GM19328 (cell line): ENCODE data around the gene FBXL17.

Source experiments
- ATAC-seq: cut with Tn5 transposase; IDR thresholded peaks from one replicate; pipeline ENCODE4 v1.9.1; 2021; ENCODE audit warnings: mild to moderate bottlenecking, moderate library complexity; ENCODE audit not compliant: unreplicated experiment

FBXL17 gene

DNA sequence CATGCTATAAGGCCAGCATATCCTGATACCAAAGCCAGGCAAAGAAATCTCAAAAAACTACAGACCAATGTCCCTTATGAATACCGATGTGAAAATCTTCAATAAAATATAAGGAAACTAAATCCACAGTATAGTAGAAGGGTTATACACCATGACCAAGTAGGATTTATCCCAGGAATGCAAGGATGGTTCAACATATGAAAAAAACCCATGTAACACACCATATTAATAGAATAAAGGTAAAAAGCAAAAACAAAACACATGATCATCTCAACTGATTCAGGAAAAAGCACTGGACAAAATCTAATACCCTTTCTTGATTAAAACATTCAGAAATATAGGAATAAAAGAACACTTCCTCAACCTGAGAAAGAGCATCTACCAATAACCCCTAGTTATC, 6.1 kb downstream of the FBXL17 start:
- ATAC-seq = no peak

DNA sequence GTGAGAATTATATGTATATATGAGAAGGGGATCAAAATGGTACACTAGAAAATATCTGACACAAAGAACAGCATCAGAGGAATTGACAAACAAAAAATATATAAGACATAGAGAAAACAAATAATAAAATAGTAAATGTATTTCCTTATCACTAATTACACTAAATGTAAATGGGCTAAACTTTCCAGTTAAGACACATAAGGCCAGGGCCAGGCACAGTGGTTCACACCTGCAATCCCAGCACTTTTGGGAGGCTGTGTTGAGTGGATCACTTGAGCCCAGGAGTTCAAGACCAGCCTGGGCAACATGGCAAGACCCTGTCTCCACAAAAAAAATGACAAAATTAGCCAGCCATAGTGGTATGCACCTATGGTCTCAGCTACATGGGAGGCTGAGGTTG, 8.5 kb downstream of the FBXL17 start:
- ATAC-seq = no peak

DNA sequence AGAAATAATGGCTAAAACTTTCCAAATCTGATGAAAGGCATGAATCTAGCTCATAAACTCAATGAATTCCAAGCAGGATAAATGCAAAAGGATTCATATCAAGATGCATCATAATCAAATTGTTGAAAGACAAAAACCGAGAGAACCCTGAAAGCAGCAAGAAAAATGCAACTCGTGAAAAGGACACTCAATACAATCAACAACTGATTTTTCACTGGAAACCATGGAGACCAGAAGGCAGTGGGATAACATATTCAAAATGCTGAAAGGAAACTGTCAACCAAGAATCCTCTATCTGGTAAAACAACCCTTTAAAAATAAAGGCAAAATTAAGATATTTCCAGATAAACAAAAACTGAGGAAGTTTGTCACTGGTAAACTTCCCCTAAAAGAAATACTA, 9.5 kb downstream of the FBXL17 start:
- no peak for ATAC-seq

DNA sequence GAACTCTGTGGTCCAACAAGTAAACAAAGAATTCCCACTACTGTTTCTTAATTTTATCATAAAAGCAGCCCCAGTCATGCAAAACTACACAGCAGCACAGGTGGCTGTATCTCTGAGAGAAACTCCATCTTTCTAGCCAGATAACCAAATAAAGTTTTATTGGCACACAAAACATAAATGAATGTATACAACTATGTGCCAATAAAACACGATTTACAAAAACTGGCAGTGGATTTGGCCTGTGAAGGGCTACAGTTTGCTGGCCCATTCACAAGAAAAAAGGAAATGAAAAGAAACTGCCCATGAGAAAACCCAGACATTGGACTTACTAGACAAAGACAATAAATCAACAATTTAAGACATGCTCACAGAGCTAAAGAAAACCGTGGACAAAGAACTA, 10.6 kb downstream of the FBXL17 start:
- ATAC-seq = no peak

DNA sequence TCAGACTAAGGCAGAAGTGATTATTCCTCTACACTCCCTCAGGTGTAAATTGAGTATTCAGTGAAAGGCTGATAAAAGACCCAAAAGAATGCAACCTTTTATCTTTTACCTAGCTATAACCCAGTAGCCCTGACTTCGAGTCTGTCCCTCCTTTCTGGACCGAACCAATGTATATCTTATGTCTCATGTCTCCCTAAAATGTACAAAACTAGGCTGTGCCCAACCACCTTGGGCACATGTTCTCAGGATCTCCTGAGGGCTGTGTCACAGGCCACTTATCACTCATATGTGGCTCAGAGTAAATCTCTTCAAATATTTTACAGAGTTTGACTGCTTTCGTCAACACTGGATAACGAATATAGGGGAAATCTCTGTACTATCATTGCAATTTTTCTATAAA, 12.7 kb downstream of the FBXL17 start:
- ATAC-seq = no peak

DNA sequence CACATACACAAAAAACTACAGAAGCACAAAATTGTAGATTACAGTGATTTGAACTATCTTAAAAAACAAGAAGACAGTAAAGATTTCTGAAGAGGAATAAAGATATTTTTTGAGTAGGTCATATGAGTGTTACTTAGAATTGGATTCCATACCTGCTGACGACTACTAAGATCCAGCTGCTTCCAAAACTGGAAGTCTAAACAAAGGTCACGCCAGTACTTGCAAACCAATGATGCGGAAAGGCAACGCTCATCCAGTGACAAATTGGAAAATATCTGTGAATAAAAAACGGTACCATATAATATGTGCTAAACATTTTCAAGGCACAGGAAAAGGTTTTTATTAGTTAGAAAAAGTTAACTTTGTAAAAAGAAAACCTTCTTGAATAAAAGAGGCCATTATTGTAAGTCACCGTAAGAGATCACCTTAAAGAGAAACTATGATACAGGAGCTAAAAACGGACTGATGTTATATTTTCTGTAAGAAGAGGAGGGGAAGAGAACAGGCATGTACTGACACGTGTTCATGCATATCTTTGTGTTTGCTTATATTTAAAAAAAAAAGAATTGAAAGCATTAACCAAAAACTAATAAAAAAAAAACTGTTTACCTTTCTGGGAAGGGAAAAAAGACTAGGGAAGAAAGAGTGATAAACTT, 14.1 kb downstream of the FBXL17 start:
- no peak for ATAC-seq

DNA sequence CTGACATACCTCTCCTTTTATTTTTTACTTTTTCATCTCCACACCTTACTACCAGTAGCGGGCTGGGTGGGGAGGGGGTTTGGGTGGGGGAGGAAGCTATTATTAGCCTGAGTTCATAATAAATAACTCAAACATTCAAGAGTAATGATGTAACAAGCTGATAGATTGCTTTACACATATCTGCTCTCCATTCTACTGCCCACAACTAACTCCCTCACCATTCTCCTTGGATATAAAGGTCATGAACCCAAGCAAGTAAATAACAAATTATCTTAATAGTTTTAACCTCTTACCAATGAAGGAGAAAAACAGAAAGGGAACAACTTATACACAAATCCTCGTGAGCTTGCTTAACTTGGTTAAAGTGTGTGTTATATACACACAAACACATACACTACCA, 15.4 kb downstream of the FBXL17 start:
- ATAC-seq = no peak

DNA sequence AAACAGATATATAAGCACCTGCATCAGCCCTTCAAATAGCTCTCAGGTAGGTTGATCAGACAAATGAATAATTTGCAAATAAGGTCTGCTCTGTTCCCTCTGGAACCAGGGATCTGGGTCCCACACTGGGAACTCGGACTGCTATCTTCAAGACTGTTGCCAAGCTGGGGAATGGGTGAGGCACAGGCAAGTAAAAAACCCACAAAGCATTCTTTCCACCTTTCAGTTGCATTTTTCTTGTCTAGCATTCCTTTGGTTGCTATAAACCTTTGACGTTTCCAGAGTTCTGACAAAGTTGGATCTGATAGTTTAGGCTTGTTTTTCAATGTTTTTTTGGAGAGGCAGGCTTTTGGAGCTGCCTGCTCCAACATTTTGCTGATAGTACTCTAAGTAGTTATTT, 20.1 kb downstream of the FBXL17 start:
- no peak for ATAC-seq

DNA sequence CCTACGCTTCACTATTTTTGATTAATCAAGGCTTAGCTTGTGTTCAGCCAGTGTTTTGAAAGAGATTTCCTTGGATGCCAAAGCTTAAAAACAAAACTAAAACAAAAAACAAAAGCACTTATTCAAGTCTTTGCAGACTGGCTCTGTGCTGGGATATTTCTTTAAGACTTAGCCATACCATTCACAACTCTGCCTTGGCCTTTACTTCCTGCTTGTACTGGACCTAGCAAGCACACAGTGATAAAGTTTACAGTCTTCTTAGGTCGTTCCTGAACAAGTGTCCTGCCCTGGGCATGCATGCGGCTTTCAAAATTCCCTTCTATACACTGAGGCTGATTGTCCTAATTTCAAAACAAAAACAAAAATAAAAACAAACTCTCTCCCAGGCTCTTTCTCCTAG, 20.7 kb downstream of the FBXL17 start:
- ATAC-seq = no peak

DNA sequence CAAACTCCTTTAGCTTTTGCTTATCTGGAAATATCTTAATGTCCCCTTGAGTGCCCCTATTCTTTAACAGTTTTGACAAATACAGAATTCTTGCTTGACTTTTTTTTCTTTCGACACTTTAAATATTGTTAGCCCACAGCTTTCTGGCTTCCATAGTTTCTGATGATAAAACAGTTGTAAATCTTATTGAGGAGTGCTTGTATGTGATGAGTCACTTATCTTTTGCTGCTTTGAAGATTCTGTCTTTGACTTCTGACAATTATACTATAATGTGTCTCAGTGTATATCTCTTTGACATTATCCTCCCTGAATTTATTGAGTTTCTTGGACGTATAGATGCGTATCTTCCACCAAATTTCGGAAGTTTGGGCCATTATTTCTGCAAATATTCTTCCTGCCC, 21.6 kb downstream of the FBXL17 start:
- no peak for ATAC-seq

DNA sequence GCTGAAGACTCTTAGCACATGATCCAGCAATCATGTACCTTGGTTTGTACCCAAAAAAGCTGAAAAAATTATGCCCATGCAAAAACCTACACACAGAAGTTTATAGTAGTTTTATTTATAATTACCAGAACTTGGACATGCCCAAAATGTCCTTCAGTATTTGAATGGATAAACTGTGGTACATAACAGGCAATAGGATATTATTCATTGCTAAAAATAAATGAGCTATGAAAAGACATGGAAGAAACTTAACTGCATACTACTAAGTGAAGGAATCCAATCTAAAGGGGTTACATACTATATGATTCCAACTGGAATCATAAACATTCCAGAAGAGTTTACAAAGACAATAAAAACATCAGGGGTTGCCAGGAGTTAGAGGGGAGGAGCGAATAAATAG, 25.6 kb downstream of the FBXL17 start:
- ATAC-seq = no peak

DNA sequence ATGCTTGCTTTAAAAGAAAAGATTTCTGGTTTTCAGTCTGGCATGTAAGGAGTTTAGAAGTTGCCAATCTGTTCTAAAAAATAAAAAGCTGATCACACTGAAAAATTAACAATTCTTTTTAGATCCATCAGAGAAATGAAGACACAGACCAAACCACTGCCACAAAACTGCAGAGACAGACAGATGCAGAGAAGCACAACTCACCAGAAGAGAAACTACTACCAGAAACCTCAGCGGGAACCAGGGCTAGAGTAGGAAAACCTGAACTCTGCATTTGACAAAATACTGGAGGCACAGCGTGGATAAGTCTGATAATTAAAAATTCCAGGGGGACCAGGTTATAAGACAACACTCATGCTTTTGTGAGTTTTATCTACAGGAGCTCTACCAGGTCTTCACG, 28.8 kb downstream of the FBXL17 start:
- no peak for ATAC-seq

DNA sequence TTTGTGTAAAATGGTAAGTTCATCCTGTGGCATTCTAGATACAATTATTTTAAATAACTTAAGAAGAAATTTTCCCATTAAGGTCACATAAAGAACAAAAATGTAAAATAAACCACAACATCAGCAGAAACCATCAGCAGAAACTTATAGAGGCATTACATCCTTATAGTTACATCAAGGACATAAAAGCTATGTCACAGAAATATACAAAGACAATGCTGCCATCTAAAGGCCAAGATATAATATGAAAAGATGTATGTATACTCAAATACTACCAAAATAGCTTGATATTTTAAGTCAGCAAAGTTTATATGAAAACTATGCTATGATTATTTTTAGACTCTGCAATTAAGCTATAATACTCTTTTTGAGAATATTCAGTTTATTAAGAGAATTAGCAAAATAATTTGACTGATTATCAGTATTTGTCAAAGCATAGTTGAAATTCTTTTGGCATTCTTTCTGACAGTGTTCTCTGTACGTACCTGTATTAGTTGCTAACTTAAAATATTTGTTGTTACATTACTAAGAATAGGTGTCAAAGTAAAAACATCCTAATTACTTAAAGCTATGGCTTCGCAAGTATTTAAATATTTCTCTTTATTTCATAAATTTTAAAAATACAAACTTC, 36.2 kb downstream of the FBXL17 start:
- ATAC-seq = peak; percentile 70

DNA sequence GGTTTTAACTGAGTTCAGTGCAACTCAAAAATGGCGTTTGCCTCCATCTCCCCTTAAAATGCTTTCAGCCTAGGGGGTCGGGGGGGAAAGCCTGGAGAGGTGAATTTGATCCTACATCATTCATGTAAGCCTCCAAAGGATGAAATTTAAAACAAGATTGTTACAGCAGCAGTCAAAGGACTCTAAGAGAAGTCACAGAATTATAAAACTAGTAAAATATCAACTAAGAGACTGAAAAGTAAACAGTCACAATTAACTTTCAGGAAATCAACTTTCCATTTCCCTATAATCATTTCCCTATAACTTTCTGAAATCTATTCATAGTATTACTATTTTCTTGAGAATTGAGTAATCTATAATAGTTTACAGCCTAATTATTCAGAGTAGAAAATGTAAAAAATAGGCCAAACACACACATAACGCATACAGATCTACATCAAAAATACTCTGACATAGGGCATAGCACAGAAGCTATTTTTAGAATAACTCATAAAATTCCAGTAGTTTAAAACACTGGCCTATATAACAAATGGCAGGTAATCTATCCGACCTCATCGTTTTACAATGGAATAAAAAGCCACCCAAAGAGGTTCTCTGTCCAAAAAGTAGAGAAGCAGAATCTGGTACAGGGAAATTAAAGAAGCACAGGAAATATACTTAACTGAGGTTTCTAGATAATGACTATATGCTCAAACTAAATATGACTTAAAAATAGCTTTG, 37.6 kb downstream of the FBXL17 start:
- ATAC-seq = no peak

DNA sequence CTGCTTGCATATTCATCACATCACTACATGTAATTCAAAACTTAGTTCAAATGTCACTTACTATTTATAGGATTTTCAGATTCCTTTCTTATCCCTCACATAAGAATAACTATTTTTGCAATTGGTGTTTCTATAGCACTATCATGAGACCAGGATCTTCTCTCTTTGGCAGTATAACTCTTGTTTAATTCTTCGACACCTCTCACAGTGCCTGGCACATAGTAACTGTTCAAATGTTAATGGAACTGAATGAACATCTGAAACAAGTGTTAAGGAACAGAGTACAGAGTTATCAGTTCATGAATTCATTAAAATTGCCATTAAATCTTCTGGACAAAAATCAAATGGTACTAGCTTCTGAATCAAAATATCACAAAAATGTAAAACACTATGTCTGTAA, 40.0 kb downstream of the FBXL17 start:
- ATAC-seq = no peak

DNA sequence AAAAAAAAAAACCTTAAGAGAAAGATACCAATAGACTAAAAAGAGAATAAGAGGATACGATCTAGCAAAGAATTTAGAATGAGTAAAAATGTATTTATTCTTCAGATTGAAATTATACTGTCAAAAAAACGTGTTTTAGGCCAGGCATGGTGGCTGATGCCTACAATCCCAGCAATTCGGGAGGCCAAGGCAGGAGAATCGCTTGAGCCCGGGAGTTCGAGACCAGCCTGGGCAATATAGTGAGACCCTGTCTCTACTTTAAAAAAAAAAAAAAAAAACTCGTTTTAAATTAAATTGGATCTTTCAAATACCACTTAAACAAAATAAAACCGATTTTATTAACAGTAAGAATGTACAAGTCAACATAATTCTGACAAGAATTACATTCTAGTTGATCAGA, 41.8 kb downstream of the FBXL17 start:
- ATAC-seq = no peak

DNA sequence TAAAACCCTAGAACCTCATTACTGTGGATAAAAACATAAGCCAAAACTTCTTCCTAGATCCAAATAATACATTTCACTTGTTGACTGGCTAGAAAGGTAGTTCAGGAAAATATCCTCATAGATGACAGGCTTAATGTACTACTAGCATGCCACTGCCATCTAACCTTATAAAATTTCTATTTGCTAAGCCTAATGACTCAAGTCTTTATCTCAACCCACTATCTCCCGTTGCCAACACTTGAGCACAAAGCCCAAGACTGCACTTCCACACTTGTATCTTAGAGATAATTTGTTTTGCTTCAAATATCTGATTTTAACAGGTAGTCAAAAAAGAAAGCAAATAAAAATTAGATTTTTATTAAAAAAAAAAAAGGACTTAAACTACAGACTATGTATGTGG, 42.7 kb downstream of the FBXL17 start:
- no peak for ATAC-seq

DNA sequence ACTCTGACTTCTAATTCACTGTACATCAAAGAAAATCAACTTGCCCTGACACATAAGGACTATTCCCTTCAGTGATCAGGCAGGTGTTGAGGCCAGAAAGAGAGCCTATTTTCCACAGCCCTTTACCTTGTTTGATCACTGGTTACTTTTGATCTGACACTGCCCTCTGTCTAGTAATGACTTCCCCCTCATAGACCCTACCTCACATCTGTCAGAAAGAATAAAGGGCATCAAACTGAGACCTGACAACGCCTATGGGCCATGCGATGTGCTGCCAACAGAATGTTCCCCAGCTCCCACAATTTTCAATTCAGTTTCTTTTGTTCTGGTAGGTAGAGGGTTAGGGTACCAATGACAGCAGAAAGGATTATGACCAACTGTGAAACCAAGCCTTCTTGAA, 47.7 kb downstream of the FBXL17 start:
- ATAC-seq = no peak

DNA sequence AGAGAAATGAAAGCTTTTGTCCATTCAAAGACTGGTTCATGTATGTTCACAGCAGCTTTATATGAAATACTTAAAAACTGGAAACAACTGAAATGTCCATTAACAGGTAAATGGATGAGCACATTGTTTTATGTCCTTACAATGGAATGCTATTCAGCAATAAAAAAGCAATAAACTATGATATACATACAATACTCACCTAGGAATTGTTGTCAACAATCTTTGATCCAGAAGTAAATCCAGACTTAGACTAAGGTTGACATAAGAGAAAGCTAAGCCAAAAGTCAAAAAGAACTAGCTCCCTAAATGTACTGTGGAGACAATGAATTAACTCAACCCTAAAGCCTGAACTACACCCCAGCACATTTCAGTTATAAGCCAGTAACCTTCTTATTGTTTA, 54.9 kb downstream of the FBXL17 start:
- ATAC-seq = no peak

DNA sequence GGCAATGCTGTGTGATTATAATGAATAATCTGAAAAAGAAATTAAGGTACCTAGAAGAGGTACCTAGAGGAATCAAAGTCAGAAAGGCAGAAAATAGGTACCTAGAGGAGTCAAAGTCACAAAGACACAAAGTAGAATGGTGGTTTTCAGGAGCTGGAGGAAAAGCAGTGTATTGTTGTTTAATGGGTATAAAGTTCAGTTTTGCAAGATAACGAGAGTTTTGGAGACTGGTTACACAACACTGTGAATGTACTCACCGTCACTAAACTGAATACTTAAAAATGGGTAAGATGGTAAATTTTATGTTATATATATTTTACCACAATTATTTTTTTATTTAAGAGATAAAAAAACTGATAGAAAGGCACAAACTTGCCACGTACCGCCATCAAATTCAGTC, 57.0 kb downstream of the FBXL17 start:
- no peak for ATAC-seq

DNA sequence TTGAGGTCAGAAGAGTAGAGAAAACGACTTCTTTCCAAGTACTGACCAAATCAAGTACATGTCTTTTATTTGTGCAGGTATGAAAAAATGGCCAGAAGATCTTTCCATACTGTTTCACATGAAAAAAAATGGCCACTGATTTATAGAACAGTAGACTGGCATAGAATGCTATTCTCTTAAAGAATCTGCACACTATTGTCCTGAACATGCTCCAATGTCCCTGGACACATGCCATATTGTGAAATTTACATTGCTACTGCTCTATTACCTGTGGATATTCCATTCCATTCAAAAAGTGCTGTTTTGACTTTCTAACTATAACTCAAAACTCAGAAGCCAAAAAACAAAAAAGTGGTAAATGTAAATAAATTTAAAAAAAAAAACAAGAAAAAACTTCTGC, 60.6 kb downstream of the FBXL17 start:
- ATAC-seq = no peak

DNA sequence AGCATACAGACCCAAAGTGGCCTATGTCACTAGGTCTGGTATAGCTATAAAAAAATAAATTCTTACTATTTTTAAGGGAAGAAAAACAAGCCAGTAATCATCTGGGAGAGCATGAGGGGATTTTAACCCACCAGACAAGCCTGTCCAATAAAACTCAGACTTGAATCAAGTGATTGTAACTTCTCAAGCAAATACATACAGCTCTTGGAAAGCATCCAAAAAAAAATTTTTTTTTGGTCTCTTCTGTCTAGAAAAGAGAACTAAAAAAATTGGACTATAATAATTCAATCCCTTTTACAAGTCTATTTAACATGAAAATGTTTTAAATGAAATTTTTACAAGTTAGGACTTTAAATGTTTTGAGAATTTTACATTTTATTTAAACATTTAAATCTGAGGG, 61.7 kb downstream of the FBXL17 start:
- ATAC-seq = no peak

DNA sequence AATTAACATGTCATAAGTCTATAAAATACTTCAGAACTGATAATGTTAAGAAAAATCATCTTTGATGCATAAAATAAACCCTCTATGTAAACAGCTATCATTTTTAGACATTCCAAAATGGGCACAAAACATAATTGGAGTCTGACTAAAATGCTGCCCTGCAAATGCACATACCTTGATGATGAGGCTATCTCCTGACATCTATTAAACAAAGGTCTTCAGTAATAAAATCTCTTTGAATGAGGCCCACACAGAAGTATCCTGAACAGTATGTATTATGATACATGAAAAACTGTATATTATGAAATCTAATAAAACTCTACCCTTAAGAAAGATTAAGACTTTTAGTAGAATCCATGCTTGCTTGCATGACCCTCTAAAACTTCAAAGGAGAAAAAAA, 66.1 kb downstream of the FBXL17 start:
- ATAC-seq = no peak
